Measurements from ENCODE around the gene USH2A.

DNA sequence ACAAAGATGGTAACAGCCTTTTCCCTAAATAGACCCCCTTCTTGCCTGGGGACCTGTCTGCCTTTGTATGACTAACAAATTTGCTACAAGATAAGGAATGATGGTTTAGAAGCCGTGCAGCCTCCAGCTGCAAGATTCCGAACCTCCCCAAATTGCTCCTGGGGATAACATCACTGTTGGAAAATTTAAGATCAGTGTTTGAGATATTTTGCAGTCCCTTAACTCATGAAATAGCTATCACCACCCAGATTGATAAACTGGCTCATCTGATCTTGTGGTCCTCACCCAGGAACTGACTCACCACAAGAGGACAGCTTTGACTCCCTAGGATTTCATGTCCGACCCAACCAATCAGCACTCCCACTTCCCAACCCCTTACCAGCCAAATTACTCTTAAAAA, 254.7 kb downstream of the USH2A start:
- TF ChIP-seq CTCF (IDR thresholded peaks at IDR 0.05) = no peak
- TF ChIP-seq CBX2 (IDR thresholded peaks at IDR 0.05; ENCODE audit: borderline replicate concordance, low read depth) = no peak
- TF ChIP-seq EP300 (IDR thresholded peaks at IDR 0.05) = no peak
- TF ChIP-seq ESRRA (IDR thresholded peaks at IDR 0.05; ENCODE audit: borderline replicate concordance, low read length) = no peak
